CD4-positive, alpha-beta T cell treated with Interleukin-2 at 100 ng/mL for 4 hours (primary cell): ENCODE results near the gene PICK1.
"Not testable (repeated sequence)": the region's sequence is repeated elsewhere in the genome, so short reads cannot be mapped to it uniquely, and the experiment has no call there.

Experiments
- DNase-seq: peaks from one replicate; pipeline ENCODE4 v3.0.0-alpha.2; 2020; ENCODE audit warnings: low spot score

PICK1 gene

DNA sequence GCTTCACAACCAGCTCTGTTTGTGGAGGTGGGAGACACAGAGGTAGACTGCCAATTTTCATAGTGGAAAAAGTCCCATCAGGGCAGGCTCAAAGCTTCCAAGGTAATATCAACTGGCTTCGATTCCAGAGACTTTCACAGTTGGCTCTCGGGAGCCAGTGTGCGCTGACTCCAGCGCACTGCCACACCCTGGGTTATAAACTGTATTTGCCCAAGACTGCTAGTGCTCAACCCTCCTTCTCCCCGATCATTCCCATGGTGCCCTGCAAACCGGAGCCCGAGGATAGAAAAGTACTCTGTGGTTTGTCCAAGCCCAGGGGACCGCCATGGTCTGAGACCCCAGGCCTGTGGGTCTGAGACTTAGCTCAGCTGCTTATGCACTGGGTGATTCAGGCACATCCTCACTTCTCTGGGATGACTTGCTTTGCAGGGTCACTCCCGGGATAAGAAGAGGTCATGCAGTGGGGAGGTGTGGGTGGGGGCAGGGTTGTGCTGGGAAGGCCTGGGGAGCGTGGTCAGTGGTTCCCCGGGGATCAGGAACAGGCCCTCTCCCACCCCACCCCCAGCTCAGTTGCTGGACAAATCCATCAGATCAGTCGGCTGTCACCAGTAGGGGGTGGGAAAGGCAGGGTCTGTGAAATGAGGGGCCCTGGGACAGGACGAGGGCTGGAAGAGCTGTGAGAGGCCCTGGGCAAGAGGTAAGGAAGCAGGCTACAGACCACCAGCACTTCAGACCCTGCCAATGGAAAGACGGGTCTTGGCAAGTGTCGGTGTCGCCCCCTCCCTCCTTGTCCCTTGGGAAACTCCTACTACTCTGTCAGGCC lies 26.7 kb upstream of the PICK1 start:
- no peak for DNase-seq

GRCh38 chr22:38031491-38031890 lies 25.7 kb upstream of the PICK1 start:
- DNase-seq, result no peak

DNA sequence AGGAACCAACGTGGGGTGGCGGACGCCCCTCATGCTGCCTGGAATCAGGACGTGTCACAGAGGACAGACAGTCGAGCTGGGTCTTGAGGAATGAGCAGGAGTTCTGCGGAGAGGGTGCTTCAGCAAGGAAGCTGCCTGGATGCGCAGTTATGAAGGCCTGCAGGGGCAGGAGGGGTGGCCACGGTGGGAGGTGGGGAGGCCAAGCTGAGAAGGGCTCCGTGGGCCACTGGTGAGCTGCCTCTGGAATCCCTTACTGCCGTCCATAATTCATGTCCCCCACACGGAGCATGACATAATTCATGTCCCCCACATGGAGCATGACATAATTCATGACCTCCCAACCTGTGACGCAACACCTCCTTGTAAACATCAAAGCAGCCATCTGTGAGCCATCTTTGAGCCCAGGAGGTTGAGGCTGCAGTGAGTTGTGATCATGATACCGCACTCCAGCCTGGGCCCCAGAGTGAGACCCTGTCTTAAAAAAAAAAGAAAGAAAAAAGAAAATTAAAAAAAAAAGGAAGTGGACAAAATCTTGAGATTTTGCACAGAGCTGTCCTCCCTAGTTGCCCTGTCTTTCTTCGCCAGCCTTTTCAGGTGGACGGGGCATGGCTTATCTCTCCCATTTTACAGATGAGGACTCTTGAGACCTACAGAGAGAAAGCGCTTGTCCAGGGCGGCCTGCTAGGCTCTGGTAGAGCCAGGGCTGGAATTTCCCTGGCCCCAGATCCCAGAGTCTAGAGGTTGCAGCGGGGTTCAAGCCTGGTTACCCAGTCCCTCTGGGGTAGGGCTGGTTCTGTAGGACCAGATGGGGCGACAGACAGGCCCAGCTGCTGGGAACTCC lies 24.3 kb upstream of the PICK1 start:
- no peak for DNase-seq

- no peak for DNase-seq
Observed at GRCh38 chr22:38033522-38034277, 23.5 kb upstream of the PICK1 start.

DNA sequence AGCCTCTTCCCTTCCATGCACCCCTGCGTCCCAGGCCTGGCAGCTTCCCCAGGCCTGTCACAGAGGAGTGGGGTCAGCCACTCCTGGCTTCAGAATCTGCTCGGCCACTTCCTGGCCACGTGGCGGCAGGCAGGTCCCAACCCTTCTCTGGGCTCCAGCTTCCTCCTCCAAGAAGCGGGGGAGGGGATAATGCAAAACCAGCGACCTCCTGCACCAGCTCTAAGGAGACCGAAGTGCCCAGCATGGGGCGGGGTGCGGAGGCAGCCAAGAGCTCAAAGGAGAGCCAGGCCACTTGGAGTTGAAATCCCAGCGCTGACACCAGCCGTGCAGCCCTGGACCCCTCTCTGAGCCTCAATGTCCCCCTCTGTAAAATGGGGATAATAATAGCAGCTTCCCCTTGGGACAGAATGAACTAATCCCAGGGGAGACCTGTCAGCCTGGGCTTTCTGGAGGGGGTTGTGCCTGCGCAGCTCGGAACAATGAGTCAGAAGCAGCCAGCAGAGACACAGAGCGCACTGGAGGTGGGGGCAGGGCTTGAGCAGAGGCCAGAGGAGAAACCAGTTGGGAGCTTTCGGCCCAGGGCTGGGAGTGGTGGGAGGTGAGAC lies 22.8 kb upstream of the PICK1 start:
- no peak for DNase-seq

DNA sequence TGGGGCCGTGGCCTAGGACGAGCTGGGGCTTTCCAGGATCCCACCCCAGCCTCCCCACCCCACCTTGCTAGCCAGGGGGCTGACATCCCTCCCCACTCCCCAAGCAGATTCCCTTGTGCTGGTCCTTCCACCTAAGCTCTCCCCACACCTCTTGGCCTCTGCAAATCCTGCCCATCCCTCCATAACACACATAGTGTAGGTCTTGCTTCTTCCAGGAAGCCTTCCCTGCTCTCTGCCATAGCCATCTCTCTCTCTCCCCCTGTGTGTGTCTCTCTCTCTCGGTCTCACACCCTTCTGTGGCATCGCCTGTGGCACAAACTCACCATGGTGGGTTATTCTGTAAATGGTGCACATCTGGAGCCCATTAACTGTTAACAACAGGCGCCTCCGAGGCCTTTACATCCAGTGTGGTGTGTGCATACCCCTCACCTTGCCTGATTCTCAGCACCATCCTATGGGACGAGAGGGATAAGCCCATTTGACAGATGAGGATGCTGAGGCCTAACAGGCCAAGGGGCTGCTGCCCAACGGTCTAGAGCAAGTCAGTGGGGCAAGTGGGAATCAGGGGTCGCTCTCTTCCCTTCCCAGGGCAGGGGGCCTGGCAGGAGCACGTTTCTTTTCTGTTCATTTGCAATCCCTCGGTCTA lies 22.2 kb upstream of the PICK1 start:
- DNase-seq, result no peak

GRCh38 chr22:38035530-38035885 lies 21.7 kb upstream of the PICK1 start:
- DNase-seq, result no peak

- DNase-seq, result no peak
Observed at GRCh38 chr22:38036392-38037062, 20.7 kb upstream of the PICK1 start.

- not testable (repeated sequence) for DNase-seq
Observed at GRCh38 chr22:38037367-38038150, 19.6 kb upstream of the PICK1 start.

DNA sequence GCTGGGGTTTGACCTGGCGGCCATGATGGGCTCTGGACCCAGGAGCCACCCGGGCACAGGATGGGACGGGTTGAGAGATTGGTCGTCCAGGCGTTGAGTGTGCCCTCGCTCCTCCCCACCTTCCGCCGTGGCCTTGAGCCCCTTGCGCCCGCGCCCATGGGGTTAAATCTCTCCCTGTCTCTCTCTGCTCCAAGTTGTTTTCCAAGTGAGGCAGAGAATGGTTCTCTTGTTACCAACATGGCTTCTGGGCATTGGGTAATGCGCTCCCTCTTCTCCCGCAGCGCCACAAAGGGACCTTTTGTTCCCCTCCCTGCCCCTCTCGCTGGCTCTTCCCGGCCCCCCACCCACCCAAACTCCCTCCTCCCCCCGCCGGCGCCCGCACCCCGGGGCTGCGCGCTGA lies 18.8 kb upstream of the PICK1 start:
- no peak for DNase-seq

GRCh38 chr22:38038890-38039812 lies 18.1 kb upstream of the PICK1 start:
- DNase-seq, result no peak

DNA sequence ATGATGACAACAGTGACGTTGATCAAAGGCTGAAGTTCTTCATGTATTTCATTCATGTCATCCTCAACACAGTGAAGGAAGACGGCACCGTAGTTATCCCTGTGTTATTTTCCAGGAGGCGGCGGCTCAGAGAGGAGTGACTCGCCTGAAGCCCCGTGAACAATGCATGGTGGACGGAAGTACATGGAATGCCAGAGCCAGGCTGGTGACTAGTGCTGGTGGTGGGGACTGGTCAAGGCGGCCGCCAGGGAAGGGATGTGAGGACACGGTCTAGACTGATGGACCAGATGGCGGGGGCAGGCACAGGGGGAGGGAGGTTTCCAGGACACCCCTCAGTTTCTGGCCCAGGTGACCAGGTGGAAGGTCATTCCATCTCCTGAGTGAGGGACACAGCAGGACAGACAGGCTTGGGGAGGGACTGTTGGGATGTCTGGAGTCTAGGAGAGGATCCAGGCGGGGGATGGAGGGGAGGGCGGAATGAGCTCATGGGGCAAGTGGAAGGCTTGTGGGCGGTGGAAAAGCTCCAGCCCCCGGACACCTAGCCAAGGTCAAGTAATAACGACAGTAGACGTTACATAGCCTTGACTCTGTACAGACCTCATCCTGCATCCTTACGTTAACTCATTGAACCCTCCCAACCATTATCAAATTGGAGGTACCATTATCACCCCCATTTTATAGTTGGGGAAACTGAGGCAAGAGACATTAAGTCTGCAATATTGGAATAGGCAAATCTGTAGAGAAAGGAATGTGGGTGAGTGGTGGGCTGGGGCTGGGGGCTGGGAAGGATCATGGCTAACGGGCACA lies 16.0 kb upstream of the PICK1 start:
- no peak for DNase-seq

DNA sequence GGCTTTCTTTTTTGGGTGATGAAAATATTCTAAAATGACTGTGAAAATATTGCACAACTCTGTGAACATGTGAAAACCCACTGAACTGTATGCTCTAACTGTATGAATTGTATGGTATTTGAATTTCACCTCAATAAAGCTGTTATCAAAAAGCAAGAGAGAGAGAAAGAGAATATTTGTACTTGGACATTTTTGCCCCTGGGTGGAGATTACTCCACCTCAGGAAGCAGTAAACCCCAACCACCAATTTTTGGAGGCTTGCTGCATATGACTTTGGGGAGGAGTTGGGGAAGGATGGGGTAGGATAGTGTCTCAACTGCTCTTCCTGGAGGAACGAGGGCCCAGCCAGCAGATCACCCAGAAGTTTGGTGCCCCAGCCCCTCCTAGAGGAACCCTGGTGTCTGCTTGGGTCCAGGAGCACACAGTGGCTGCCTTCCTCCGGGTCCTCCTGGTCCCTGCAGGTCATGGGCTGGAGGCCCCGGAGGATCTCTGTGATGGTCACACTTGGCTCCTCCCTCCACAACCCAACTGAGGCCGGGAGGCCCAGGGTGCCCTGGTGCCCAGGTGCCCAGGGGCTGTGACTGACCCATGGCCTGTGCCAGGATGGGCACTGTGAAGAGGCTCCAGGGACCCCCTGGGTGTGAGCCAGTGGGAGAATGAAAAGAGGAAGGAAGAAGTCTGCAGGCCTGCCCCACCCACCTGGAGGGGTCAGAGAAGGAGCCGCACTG lies 15.3 kb upstream of the PICK1 start:
- no peak for DNase-seq

- DNase-seq, result no peak
Observed at GRCh38 chr22:38042488-38042790, 14.8 kb upstream of the PICK1 start.

GRCh38 chr22:38043151-38044039 lies 13.8 kb upstream of the PICK1 start:
- DNase-seq, result no peak

DNA sequence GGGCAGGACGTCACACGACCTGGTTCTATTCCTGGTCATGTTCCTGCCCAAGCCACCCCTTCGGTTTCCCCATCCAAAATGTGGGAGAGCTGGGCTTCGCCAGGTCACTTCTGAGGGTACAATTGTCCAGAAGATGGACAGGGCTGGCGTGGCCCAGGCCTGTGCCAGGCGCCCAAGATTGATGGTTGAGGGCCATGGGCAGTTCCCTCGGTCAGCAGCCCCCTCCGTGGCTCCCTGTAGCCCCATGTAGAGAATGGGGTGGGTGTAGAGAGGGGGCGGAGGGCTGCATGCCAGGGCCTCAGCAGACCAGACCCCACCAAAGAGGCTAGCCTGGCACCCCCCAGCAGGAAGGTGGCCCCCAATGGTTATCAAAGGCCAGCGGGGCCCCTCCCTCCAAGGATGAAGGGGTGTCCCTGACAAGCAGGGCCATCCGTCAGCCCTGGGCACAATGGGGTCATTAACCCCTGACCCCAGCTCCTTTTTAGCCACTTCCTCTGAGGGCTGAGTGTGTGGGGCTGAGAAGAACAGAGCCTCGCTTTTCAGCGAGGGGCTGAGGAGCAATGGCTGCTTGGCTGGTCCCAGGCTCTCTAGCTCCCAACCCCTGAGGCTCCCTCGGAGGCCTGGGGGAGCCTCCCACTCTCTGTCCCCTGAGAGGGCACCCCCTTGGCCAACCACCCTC lies 11.0 kb upstream of the PICK1 start:
- no peak for DNase-seq
